Upper lobe of left lung (tissue), 4 donors: ENCODE measurements around the gene ARHGAP26.

ENCODE experiments used
- CTCF ChIP-seq, 6 experiments: fragments of 450-650 bp in 4 of 6; fragments of 200-600 bp in 2 of 6; sonication (generic) in 2 of 6; IDR thresholded peaks; one replicate each; pipeline ENCODE4 v1.5.1; 2016 to 2019; ENCODE audit warnings: antibody characterized with exemption in 6 of 6
- POLR2A ChIP-seq, 4 donors: fragments of 450-650 bp; IDR thresholded peaks; one replicate each; pipeline ENCODE4 v1.5.1; 2016 to 2017; ENCODE audit warnings: antibody characterized with exemption in 4 of 4, mild to moderate bottlenecking in 2 of 4

GRCh38 chr5:143180751-143181150 is 410.6 kb downstream of the ARHGAP26 start:
- no peak for TF ChIP-seq CTCF (IDR thresholded peaks at IDR 0.05)
- no peak for TF ChIP-seq POLR2A (IDR thresholded peaks at IDR 0.05)
